GM18519 (cell line): ENCODE data around the gene PTGIS.

ENCODE experiments used
- ATAC-seq: cut with Tn5 transposase; IDR thresholded peaks from one replicate; pipeline ENCODE4 v1.9.1; 2021; ENCODE audit warnings: mild to moderate bottlenecking, moderate library complexity; ENCODE audit not compliant: unreplicated experiment, low FRiP score

Gene PTGIS

DNA sequence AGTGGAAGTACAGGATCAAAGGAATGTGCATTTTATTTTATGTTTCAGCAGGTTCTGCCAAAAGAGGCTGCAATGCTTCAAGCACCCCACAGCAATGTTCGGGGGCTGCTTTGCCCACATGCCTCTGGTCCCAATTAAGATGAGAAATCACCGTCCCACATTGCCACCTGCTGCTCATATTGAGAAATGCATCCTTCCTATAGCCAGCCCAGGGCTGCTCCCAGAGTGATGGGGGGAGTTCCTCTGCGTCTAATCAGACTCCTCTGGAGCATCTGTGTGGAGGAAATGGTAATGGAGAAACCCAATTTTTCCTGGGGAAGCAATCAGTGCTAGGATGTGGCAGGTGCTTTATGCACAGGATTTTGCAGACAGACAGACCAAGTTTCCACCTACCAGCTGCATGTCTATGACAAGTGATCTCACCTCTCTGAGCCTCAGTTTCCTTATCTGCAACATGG is 33.7 kb downstream of the PTGIS start:
- ATAC-seq, result no peak

DNA sequence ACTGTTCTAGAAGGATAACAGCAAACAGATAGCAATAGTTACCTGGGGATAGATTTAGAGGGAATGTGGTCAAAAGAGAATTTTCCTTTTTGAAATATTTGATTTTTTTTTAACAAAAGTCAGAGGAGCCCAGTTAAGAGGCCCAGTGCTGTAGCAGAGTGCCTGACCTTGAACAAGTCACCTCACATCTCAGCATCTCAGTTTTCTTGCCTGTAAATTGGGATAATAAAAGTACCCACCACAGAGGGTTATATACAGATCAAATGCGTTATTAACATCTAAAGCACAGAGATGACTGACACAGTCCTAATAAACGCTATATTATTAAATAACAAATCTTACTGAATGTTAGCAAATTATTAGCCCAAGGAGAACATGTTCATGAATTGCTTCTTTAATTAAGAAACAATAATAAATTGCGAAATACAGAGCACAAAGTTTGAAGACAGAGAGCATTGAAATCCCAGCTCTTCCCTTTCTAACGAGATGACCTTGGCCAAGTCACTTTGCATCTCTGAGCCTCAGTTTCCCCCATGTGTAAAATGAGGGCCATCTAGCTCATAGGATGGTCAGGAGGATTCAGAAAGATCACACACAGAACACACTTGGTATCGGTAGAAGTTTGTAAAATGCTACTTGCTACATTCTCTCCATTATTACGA is 35.5 kb downstream of the PTGIS start:
- ATAC-seq, result no peak

DNA sequence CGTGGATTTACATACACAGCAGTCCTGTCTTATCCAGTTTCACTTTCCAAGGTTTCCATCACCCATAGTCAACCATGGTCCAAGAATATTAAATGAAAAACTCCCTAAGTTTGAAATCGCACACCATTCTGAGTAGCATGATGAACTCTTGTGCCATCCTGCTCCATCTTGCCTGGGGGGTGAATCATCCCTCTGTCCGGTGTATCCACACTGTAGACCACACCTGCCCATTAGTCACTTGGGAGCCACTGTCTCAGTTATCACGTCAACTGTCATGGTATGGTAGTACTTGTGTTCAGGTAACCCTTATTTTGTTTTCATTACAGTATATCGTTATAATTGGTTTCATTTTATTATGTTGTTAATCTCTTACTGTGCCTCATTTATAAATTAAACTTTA is 38.5 kb downstream of the PTGIS start:
- no peak for ATAC-seq

DNA sequence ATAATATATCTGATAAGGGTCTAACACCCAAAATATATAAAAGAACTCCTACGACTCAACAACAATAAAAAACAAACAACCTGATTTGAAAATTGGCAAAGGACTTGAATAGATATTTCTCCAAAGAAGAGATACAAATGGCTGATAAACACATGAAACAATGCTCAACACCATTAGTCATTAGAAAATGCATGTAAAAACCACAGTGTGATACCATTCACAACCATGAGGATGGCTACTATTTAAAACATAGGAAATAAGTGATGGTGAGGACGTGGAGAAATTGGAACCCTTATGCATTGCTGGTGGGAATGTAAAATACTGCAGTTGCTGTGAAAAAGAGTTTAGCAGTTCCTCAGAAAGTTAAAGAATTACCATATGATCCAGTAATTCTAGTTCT is 41.4 kb downstream of the PTGIS start:
- ATAC-seq, result no peak

DNA sequence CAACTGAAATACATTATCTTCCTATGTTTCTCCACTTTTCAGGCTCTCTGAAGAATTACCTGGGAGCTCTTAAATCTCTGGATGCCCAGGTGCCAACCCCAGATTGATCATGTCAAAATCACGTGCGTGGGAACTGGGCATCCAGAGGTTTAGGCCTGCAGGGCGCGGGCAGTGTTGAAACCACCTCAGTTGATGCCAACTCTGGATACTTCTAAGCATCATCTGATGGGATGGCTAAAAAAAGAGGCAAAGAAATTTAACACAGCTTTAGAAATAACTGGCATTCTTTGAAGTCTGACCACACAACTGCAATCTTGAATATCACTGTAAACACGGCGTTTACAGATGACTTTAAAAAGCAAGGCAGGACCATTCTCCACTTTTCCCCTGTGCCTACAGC is 41.9 kb downstream of the PTGIS start:
- no peak for ATAC-seq

DNA sequence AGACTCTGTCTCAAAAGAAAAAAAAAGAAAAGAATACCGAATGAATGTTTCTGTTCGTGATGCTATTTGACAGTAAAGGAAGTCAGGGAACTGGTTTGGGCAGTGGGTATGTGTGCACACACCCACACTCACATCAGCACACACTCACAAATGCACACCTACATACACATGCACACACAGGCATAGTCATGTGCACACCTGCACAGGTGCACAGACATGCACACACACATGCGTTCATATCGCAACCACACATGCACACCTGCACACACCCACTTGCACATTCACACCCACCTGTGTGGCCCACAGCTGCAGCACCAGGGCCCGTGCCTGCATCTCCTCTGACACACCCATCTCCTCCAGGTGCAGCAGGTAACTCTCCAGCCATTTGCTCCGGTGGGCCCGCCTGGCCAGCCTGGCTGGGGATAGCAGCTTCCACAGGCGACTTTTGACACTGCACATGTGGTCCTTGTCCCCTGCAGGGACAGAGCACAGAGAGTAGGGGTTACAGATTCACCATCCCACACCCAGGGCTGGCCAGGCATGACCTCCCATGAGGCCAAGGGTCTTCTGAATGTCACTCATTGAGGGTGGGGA is 44.1 kb downstream of the PTGIS start:
- no peak for ATAC-seq

DNA sequence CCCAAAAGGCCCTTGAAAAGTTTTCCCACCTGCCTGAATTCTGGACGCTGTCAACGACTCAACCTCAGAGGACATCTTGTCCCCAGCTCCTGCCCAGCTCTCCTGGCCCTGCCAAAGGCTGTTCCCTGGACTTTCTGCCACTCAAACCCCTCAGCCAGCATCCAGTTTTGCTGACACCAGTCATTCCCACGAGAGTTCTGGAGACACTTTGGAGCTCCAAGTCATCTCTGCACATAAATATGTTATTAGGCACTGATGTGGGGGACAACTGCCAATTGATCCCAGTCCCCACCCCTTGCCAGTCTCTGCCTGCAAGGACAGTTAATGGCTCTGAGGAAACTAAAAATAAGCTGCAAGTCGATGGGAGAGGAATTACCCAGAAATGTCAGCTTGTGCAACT is 46.6 kb downstream of the PTGIS start:
- ATAC-seq, result no peak

DNA sequence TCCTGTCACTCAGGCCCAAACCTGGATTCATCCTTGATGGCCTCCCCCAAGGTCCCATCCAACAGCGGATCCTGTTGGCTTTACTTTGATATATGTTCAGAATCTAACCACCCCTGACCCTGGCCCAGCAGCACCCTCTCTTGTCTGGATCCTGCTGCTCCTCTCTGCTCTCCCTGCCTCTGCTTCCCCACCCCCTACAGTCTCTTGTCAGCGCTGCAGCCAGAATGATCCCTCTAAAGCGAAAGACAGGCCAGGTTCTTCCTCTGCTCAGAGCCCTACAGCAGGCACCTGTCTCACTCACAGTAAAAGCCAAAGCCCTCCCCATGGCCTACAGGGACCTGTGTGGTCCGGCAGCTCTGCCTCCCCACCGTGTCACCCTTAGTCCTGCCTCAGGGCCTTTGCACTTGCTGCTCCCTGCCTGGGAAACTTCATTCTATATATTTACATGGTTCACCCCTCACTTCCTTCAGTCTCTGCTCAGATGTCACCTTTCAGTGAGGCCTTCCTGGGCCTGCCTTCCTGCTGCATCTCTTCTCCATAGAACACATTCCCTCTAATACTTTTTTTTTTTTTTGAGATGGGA is 48.1 kb downstream of the PTGIS start:
- ATAC-seq, result no peak

DNA sequence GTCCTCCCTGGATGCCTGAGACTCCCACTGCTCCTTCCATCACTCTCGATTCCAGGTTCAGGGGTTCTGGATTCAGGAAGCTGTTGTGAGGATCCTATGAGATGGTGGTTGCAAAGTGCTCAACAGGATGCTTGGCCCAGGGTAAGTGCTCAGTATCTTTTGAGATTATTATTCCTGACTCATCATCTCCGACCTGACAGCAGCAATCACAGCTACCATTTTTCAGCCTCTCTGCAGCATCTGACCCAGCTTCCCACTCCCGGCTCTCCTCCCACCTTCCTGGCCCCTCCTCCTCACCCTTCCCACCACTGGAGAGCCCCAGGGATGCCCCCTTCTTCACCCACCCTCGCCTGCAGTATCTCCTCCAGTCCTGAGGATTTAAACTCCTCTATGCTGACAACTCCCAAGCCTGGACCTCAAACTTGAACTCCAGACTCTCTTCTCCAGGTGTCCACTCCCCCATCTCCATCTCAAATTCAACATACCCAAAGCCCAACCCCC is 48.7 kb downstream of the PTGIS start:
- no peak for ATAC-seq

DNA sequence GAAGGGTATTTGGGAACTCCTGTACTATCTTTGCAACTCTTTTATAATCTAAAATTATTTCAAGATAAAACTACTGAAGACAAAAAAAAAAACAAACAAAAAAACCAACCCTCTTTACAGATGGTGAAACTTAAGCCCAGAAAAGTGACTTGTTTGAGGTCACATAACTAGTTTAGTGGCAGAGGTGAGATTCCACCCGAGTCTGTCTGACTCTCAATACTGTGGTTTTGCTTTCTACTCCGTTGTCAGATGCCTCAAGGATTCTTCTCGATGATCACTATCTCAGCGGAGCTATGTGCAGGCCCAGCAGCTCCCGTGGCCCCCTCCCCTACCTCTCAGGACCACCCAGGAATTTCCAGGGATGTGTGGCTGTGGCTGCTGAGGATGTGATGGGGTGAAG is 49.4 kb downstream of the PTGIS start:
- ATAC-seq, result no peak

DNA sequence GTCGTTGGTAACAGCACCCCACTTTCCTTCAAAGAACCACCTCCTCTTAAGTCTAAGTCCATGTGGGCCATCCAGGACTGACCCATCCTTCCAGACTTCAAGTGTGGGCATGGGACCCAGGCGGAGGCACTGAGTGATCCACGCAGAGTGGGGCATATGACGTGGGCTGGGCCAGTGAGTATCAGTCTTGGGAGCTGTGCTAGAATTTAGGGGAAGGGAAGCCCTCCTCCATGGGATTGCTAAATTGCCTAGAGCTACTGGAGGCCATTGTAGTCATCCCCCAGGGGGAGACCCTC is 50.2 kb downstream of the PTGIS start:
- ATAC-seq, result no peak

DNA sequence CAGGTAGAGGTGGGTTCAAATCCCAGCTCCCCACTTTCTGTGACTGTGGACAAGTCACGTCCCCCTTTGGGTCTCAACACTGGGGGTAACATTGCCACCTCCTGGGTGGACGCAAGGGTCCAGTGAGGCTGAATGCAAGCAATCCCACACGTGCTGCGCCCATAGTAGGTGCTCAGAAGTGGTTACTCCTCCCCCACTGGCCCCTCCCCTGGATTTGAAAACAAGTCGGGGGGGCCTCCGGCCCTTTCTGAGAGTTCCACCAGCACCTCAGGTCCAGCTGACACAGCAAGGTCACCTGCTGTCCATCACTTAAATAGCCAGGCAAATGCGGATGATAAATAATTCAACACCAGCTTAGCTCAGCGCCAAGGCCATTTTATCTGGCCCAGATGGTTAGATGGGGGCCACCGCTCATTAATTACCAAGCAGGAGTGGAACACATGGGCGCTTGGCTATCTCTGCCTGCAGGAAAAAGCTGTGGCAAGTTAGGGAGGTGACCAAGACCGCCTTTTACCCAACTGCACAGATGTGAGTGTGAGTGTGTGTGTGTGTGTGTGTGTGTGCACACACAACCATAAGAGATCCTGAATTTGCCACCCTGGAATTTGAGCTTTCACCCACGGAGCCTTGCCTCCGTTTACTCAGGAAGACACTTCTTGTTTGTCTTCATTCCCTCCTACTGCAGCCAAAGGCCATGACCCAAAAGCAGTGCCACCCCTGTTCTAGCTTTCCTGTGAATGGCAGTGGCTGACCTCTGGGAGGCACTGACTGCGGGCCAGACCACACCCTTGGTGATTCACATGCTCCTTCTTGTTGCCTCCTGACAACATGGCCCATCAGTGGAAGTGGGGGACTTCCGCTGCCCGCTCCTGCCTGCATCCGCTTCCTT is 50.8 kb downstream of the PTGIS start:
- ATAC-seq, result no peak

DNA sequence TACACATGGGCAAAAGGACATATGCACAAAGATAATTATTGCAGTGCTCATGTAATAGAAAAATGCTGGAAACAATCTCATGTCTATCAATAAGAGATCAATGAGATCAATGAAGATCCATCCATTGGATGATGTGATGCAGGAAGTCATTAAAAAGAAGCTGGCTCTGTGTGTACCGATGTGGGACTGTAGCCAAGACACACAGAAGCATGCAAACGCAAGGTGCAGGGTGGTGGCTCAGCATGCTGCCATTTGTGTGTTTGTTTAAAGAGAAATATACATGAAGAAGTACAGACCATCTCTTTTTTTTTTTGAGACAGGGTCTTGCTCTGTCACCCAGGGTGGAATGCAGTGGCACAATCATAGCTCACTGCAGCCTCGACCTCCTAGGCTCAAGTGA is 52.4 kb downstream of the PTGIS start:
- ATAC-seq, result no peak

DNA sequence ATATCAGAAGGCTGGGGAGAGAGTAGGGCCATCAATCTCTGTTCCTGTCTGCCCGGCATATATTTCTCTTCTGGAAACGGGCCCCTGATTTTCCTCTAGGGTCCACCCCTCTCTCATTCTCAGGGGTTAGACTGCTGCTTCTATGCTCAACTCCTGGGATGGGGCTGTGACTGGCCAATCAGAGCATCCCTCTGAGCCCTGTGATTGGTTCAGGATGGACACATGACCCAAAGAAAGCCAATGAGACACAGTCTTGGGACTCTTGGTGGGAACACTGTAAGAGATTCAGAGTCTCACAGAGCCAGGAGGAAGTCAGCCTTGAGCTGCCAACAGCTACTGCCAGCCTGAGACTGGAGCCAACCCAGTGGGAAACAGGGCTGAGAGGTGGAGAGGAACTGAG is 54.4 kb downstream of the PTGIS start:
- ATAC-seq, result no peak

DNA sequence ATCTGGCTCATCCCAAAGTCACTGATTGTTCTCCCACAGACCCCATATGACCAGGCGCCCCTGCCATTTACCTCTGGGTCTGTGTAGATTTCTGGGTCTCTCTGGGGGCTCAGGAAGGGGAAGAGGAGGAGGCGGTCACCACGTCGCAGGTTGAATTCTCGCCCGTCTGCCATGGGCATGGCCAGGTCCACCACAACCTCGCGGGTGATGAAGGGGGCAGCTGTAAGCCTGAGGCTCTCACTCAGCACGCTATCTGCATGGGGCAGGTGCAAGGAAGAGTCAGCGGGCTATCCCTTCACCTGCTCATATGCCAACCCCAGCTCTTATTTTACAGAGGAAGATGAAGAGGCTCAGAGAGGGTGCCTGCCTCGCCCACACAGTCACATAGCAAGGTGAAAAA is 54.9 kb downstream of the PTGIS start:
- no peak for ATAC-seq

DNA sequence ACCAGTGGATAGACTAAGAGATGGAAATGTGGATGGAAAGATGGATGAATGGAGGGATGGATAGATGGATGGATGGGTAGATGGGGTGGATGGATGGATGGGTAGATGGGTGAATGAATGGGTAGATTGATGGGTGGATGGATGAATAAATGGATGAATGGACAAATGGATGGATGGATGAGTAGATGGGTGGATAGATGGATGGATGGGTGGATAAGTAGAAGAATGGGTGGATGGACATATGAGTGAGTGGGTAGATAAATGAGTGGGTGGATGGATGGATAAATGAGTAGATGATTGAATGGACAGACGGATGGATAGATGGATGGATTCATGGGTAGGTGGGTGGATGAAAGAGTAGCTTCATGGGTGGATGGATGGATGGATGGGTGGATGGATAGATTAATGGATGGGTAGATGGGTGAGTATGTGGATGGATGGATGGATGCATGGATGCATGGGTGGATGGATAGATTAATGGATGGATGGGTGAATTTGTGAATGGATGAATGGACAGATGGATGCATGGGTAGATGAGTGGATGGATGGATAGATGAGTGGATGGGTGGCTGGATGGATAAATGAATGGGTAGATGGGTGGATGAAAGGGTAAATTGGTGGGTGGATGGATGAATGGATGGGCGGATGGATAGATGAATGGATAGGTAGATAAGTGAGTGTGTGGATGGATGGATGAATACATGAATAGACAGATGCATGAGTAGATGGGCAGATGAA is 56.0 kb downstream of the PTGIS start:
- ATAC-seq, result no peak

DNA sequence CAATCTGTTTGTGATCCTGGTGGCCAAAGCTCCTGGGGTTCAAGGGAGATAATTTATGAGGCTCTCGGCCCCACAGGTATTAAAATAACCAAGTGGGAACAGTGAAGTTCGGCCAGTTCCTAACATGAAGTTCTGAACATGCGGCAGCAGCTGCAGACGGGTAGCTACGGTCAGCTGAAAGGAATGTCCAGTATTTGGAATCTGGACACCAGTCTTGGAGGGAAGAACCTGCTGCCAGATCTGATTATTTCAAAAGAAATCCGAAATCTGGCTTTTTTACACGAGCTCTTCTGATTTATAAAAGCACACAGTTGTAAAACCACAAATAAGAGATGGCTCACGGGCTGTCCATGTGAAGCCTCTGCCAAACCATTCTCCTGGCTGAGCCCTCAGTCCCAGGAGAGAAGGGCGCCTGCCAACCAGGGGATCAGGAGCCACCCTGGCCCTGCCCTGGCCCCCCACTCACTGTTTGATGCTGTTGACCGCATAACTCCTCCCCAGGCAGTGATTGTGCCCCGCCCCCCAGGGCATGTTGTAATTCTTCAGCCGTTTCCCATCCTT is 57.3 kb downstream of the PTGIS start:
- ATAC-seq, result no peak

DNA sequence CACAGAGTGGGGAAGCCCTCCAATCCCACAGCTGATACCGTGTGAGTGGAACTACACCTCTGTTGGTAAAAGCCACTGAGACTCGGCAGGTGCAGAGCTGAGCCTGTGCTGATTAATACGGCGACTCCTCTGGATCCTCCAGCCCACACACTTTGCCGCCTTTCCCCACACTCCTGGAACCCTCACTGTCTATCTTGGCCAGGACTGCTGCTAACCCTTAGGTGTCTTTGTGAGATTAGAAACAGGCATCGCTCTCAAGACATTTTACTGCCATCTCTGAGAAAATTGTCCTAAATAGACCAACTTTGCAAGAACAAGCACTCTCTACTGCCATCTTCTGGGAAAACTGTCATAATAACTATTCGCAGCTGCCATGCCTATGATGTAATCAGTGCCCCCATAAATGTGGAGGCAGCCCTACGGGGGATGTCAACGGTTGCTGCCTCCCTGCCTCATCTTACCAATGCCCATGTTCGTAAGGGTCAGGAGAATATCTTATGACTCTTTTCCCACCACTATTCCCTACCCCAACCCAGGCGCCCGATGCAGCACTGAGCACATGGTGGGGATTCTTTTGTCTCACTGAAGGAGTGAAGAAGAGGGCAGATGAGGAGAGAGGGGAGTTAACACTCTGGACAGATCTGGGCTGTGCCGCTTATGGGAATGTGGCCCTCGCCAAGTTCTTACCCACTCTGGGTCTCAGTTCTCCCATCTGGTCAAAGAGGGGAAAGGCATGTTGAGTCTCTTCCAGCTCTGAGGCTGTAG is 59.3 kb downstream of the PTGIS start:
- ATAC-seq, result no peak

DNA sequence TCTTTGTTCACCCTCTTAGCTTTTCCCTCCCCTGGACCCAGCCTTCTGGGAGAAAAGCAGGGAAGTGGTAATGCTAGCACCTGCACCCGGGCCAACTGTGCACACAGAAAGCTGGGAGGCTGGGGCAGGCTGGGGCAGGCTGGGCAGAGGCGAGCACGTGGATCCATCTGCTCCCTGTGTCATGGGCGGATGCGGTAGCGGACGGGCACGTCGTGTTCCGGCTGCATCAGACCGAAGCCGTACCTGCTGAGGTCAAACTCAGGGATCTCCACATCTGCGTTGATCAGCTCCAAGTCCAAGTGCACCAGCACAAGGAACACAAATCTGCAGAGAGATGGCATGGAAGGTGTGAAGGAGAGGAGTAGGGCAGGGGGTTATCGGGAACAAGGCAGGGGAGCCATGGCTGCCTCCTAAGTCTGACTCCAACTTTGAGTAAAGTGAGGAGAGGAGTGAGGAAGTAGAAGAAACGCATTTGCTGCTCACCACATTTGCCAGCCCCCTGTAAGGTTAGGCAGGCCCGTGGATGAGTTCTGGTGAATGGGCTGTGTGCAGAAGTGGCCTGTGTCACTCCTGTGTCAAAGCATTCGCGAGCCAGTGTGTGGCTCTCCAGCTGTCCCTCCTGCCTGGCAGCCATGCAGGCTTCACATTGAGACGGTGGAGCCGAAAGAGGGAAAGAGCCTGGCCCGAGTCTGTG is 60.0 kb downstream of the PTGIS start:
- no peak for ATAC-seq
